Astrocyte (in vitro differentiated cells and primary cell): ENCODE measurements around the gene ASB18. TPM values are rescaled to one million over a fixed set of nuclear protein-coding genes. Genes with fewer than 3 reads are reported as not detected.

Source experiments
- DNase-seq: peaks from one replicate; pipeline ENCODE4 v3.0.0-alpha.2; 2010; ENCODE audit warnings: low read depth
- FAIRE-seq: peaks from 2 replicates; lab custom pipeline; 2011; peaks lifted over from hg19 to GRCh38; lab: Jason Lieb, UNC
- H2AFZ ChIP-seq: 2 replicates; pipeline ENCODE4 v1.6.0; 2012; ENCODE audit warnings: low read depth, low read length, inconsistent platforms
- H3K27ac ChIP-seq: 2 replicates; pipeline ENCODE4 v1.5.1; 2011; ENCODE audit warnings: low read depth, low read length, inconsistent platforms
- H3K27me3 ChIP-seq: 2 replicates; pipeline ENCODE4 v1.6.0; 2011; ENCODE audit warnings: low read length, inconsistent platforms; ENCODE audit not compliant: insufficient read depth
- H3K36me3 ChIP-seq: 2 replicates; pipeline ENCODE4 v1.5.1; 2011; ENCODE audit warnings: low read length, inconsistent platforms; ENCODE audit not compliant: insufficient read depth
- H3K4me1 ChIP-seq: 2 replicates; pipeline ENCODE4 v1.5.1; 2011; ENCODE audit warnings: low read length, inconsistent platforms; ENCODE audit not compliant: insufficient read depth
- H3K4me2 ChIP-seq: 2 replicates; pipeline ENCODE4 v1.6.0; 2012; ENCODE audit warnings: low read length, inconsistent platforms
- H3K4me3 ChIP-seq: 2 replicates; pipeline ENCODE4 v1.5.1; 2011; ENCODE audit warnings: low read depth, mild to moderate bottlenecking, low read length, inconsistent platforms; ENCODE audit not compliant: insufficient read depth
- H3K79me2 ChIP-seq: 2 replicates; pipeline ENCODE4 v1.6.0; 2012; ENCODE audit warnings: mild to moderate bottlenecking, low read length, inconsistent platforms; ENCODE audit not compliant: insufficient read depth
- H3K9ac ChIP-seq: 2 replicates; pipeline ENCODE4 v1.6.0; 2012; ENCODE audit warnings: mild to moderate bottlenecking, low read length, inconsistent platforms
- H3K9me3 ChIP-seq: 2 replicates; pipeline ENCODE4 v1.5.1; 2012; ENCODE audit warnings: low read depth, mild to moderate bottlenecking, low read length, inconsistent platforms; ENCODE audit not compliant: insufficient read depth
- H4K20me1 ChIP-seq: 2 replicates; pipeline ENCODE4 v1.6.0; 2012; ENCODE audit warnings: low read length, inconsistent platforms; ENCODE audit not compliant: insufficient read depth
- H3K27ac Mint-ChIP-seq: one replicate; pipeline ENCODE4 v1.8.0; 2021; ENCODE audit warnings: mild to moderate bottlenecking, mixed read lengths; ENCODE audit not compliant: unreplicated experiment
- H3K27me3 Mint-ChIP-seq: one replicate; pipeline ENCODE4 v1.8.0; 2021; ENCODE audit warnings: low read depth, mixed read lengths; ENCODE audit not compliant: unreplicated experiment
- H3K36me3 Mint-ChIP-seq: one replicate; pipeline ENCODE4 v1.8.0; 2021; ENCODE audit warnings: low read depth, mixed read lengths; ENCODE audit not compliant: unreplicated experiment
- H3K4me1 Mint-ChIP-seq: one replicate; pipeline ENCODE4 v1.8.0; 2021; ENCODE audit warnings: low read depth, mixed read lengths; ENCODE audit not compliant: unreplicated experiment
- H3K4me3 Mint-ChIP-seq: one replicate; pipeline ENCODE4 v1.8.0; 2021; ENCODE audit warnings: mild to moderate bottlenecking, moderate library complexity, mixed read lengths; ENCODE audit not compliant: unreplicated experiment
- H3K9me3 Mint-ChIP-seq: one replicate; pipeline ENCODE4 v1.8.0; 2021; ENCODE audit warnings: mild to moderate bottlenecking, mixed read lengths; ENCODE audit not compliant: unreplicated experiment
- EZH2 ChIP-seq: IDR thresholded peaks from 2 replicates; pipeline ENCODE4 v1.6.1; 2012; ENCODE audit warnings: mild to moderate bottlenecking, low read length, inconsistent platforms; ENCODE audit not compliant: insufficient read depth
- total RNA-seq: library from RNA; stranded (reverse); gene quantifications from 2 replicates; pipeline ENCODE4 v1.2.1, GENCODE V29; 2021
- TF ChIP-seq, protein P1 (sequence below): IDR thresholded peaks from 2 replicates; pipeline ENCODE4 v1.5.1; 2011; ENCODE audit warnings: low read depth, mild to moderate bottlenecking, inconsistent platforms, low read length, moderate library complexity; ENCODE audit not compliant: insufficient read depth

ASB18 gene
- total RNA-seq, 1 donor from 2014 or later = not detected

DNA sequence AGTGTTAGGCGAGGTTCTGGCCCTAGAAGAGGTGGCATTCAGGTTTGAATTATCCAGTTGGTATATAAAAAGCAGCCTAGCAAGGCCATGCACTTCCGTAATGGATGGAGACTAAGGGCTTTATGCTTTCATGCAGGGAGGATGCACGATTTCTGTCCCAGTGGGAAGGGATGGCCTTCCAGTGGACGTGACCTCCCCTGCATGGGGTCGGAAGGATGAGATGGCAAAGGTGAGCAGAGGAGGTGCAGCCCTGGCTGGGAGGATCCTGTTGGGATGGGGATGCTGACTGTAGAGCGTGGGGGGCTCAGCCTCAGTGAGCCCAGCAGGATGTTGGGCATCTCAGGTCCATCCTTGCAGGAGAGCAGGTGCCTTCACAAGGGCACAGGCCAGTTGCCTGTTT lies 4.8 kb downstream of the ASB18 start:
- no peaks in the 10 kb centered on the region for H3K27me3 ChIP-seq
- no peak overlapping the region for H3K4me2 ChIP-seq
- H3K36me3 ChIP-seq = no peaks in the 10 kb centered on the region
- H3K9me3 ChIP-seq = no peaks in the 10 kb centered on the region
- TF ChIP-seq, protein P1, sequence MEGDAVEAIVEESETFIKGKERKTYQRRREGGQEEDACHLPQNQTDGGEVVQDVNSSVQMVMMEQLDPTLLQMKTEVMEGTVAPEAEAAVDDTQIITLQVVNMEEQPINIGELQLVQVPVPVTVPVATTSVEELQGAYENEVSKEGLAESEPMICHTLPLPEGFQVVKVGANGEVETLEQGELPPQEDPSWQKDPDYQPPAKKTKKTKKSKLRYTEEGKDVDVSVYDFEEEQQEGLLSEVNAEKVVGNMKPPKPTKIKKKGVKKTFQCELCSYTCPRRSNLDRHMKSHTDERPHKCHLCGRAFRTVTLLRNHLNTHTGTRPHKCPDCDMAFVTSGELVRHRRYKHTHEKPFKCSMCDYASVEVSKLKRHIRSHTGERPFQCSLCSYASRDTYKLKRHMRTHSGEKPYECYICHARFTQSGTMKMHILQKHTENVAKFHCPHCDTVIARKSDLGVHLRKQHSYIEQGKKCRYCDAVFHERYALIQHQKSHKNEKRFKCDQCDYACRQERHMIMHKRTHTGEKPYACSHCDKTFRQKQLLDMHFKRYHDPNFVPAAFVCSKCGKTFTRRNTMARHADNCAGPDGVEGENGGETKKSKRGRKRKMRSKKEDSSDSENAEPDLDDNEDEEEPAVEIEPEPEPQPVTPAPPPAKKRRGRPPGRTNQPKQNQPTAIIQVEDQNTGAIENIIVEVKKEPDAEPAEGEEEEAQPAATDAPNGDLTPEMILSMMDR = no peak
- TF ChIP-seq EZH2 = no peak
- H3K27ac ChIP-seq = no peak overlapping the region
- H3K79me2 ChIP-seq = no peaks in the 10 kb centered on the region
- peaks cover 7% of the 10 kb centered on the region for H3K9me3 Mint-ChIP-seq
- no peak overlapping the region for H3K4me3 ChIP-seq
- no peak overlapping the region for H3K9ac ChIP-seq
- H3K4me1 ChIP-seq = no peaks in the 10 kb centered on the region
- H3K27me3 Mint-ChIP-seq = peaks cover 36% of the 10 kb centered on the region
- no peaks in the 10 kb centered on the region for H4K20me1 ChIP-seq
- H3K4me3 Mint-ChIP-seq = no peak overlapping the region
- no peaks in the 10 kb centered on the region for H3K36me3 Mint-ChIP-seq
- no peak overlapping the region for H3K27ac Mint-ChIP-seq
- FAIRE-seq (no peak), DNase-seq (no peak)
- H2AFZ ChIP-seq = no peak overlapping the region
- H3K4me1 Mint-ChIP-seq = no peaks in the 10 kb centered on the region

DNA sequence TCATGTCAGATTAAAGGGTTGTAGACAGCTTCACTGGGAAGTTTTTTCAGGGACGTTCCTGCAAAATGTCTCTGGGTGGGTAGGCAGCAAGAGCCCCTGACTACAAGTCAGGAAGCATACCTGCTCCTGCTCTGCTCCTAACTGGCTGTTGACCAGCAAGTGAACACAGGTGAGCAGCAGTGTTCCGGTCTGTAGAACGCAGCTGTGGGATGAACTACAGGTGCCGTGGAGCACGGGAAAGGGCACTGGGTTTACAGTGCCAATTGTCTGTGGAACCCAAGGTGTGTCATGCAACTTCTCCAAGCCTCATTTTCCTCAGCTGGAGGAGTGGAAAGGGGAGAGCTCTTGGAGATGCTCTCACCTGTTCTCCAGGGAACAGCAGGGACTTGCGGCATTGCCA lies 6.6 kb downstream of the ASB18 start:
- Mint-ChIP-seq H3K4me3 (no peak overlapping the region), H3K27me3 (peaks cover 30% of the 10 kb centered on the region), H3K9me3 (peaks cover 7% of the 10 kb centered on the region), H3K36me3 (no peaks in the 10 kb centered on the region), H3K27ac (no peak overlapping the region), H3K4me1 (no peaks in the 10 kb centered on the region)
- H3K4me1 ChIP-seq = no peaks in the 10 kb centered on the region
- H2AFZ ChIP-seq = no peak overlapping the region
- H3K9ac ChIP-seq = no peak overlapping the region
- no peak for DNase-seq
- H3K4me3 ChIP-seq = no peak overlapping the region
- H4K20me1 ChIP-seq = no peaks in the 10 kb centered on the region
- H3K4me2 ChIP-seq = no peak overlapping the region
- TF ChIP-seq, protein P1 = no peak
- no peak for TF ChIP-seq EZH2
- FAIRE-seq = no peak
- no peaks in the 10 kb centered on the region for H3K36me3 ChIP-seq
- no peaks in the 10 kb centered on the region for H3K27me3 ChIP-seq
- no peaks in the 10 kb centered on the region for H3K79me2 ChIP-seq
- no peak overlapping the region for H3K27ac ChIP-seq
- no peaks in the 10 kb centered on the region for H3K9me3 ChIP-seq

DNA sequence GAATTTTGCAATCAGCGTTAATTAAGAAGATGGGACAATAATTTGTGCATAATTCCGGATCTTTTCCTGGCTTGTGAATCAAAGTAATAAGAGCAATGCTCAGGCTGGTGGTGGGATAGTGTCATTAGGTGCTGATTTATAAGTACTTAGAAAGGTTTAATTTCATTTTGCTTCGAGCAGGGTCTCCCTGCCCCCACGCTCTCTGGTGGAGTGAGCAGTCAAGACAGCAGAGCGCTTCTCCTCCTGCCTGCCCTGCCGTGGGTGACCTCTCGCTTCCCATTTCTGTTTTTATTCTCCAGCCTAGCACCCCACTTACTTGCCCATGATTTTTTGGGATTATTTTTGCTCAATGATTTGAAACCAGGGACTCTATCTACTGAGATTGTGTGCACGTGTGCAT lies 7.1 kb downstream of the ASB18 start:
- no peaks in the 10 kb centered on the region for H3K36me3 Mint-ChIP-seq
- no peak for FAIRE-seq
- no peak overlapping the region for H2AFZ ChIP-seq
- no peaks in the 10 kb centered on the region for H3K4me1 ChIP-seq
- no peaks in the 10 kb centered on the region for H4K20me1 ChIP-seq
- no peak overlapping the region for H3K27ac ChIP-seq
- no peaks in the 10 kb centered on the region for H3K4me1 Mint-ChIP-seq
- no peaks in the 10 kb centered on the region for H3K79me2 ChIP-seq
- H3K9ac ChIP-seq = no peak overlapping the region
- H3K4me3 ChIP-seq = no peak overlapping the region
- no peak overlapping the region for H3K27ac Mint-ChIP-seq
- no peak overlapping the region for H3K4me3 Mint-ChIP-seq
- no peaks in the 10 kb centered on the region for H3K27me3 ChIP-seq
- peaks cover 30% of the 10 kb centered on the region for H3K27me3 Mint-ChIP-seq
- TF ChIP-seq EZH2 = no peak
- TF ChIP-seq, protein P1 = no peak
- peaks cover 7% of the 10 kb centered on the region for H3K9me3 Mint-ChIP-seq
- H3K4me2 ChIP-seq = no peak overlapping the region
- no peaks in the 10 kb centered on the region for H3K36me3 ChIP-seq
- DNase-seq = no peak
- no peaks in the 10 kb centered on the region for H3K9me3 ChIP-seq
